Right atrium auricular region (tissue), 2 donors: Measurements from ENCODE around the gene GMDS. TPM values are rescaled to one million over a fixed set of nuclear protein-coding genes. Genes with fewer than 3 reads are reported as not detected.
A peak's percentile ranks its signal among the peaks of the same experiment; 100 is the strongest.

ENCODE experiments used
- DNase-seq: peaks from one replicate; pipeline ENCODE4 v3.0.0-alpha.2; 2019; ENCODE audit warnings: low spot score
- H3K27ac ChIP-seq, 2 donors: fragments of 200-600 bp; sonication (generic); 1 replicate in 1 of 2; 2 replicates in 1 of 2; pipeline ENCODE4 v1.5.1; 2016 to 2019
- H3K27me3 ChIP-seq, 2 donors: fragments of 200-600 bp; sonication (generic); one replicate each; pipeline versions ENCODE4 v1.5.1 to v1.6.0; 2017 to 2019
- H3K36me3 ChIP-seq: fragments of 200-600 bp; sonication (generic); one replicate; pipeline ENCODE4 v1.5.1; 2016
- H3K4me1 ChIP-seq, 2 donors: fragments of 200-600 bp; sonication (generic); one replicate each; pipeline versions ENCODE4 v1.5.1 to v1.6.0; 2017 to 2019
- H3K4me3 ChIP-seq, 2 donors: fragments of 200-600 bp; sonication (generic); 1 replicate in 1 of 2; 2 replicates in 1 of 2; pipeline ENCODE4 v1.5.1; 2017 to 2019; ENCODE audit warnings: mild to moderate bottlenecking in 1 of 2, moderate library complexity in 1 of 2
- H3K9me3 ChIP-seq, 2 donors: fragments of 200-600 bp; sonication (generic); one replicate each; pipeline ENCODE4 v1.5.1; 2019
- total RNA-seq, 2 donors: library from RNA; depleted of rRNA; stranded (reverse); fragments of >200 nt; gene quantifications; one replicate each; pipeline ENCODE4 v1.1.0, GENCODE V29; 2016
- TF ChIP-seq, protein P1 (sequence below), 2 donors: fragments of 200-600 bp; sonication (generic); IDR thresholded peaks; one replicate each; pipeline ENCODE4 v1.5.1; 2019; ENCODE audit warnings: antibody characterized with exemption in 2 of 2

Gene GMDS
- total RNA-seq, 2 donors from 2014 or later = 11.1 to 11.8 TPM

DNA sequence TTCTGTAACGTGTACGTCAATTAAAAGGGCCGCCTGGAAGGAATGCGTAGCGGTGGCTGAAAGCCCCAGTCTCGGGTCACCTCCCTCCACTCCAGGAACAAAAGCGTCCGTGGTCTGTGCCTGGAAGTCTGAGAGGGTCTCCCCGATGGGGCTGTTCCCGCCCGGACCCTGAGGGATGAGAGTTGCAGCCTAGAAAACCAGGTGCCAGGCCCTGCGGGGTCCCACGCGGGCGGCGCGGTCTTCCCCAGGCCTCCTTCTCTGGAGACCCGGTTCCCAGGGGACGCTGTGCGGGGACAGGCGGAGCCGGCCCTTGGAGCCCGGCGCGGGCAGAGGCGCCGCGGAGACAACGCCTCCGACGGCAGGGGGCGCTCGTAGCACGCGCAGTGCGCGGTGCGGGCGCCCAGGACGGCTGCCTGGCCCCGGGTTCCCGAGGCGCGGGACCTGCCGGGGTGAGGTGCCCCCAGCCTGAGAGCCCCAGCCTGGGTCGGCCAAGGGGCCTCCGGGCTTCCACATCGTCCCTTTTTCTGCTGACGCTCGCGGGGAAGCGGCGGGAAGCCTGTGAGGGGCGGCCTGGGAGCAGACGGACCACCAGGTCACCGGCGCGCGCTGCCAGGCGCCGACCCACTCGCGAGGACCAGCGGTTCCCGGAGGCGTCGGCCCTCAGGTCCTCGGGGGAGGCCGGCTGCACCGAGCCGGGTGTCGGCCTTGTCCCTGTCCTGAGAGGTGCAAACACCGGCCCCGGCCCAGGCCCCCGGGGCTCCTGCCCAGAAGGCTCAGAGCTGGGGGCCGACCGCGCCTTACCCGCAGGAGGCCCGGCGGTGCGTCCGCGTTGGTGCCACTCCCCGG is 641.0 kb downstream of the GMDS start:
- H3K9me3 ChIP-seq = no peaks in the 10 kb centered on the region
- no peak overlapping the region for H3K27ac ChIP-seq
- TF ChIP-seq, protein P1, sequence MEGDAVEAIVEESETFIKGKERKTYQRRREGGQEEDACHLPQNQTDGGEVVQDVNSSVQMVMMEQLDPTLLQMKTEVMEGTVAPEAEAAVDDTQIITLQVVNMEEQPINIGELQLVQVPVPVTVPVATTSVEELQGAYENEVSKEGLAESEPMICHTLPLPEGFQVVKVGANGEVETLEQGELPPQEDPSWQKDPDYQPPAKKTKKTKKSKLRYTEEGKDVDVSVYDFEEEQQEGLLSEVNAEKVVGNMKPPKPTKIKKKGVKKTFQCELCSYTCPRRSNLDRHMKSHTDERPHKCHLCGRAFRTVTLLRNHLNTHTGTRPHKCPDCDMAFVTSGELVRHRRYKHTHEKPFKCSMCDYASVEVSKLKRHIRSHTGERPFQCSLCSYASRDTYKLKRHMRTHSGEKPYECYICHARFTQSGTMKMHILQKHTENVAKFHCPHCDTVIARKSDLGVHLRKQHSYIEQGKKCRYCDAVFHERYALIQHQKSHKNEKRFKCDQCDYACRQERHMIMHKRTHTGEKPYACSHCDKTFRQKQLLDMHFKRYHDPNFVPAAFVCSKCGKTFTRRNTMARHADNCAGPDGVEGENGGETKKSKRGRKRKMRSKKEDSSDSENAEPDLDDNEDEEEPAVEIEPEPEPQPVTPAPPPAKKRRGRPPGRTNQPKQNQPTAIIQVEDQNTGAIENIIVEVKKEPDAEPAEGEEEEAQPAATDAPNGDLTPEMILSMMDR (IDR thresholded peaks at IDR 0.05) = peak; percentile 97 to 100
- peaks cover 10 to 14% of the 10 kb centered on the region in 2 donors for H3K27me3 ChIP-seq
- peak overlapping the region; percentile 32 to 57 for H3K4me3 ChIP-seq
- H3K4me1 ChIP-seq = peaks cover 0 to 24% of the 10 kb centered on the region in 2 donors
- no peak for DNase-seq
- no peaks in the 10 kb centered on the region for H3K36me3 ChIP-seq

DNA sequence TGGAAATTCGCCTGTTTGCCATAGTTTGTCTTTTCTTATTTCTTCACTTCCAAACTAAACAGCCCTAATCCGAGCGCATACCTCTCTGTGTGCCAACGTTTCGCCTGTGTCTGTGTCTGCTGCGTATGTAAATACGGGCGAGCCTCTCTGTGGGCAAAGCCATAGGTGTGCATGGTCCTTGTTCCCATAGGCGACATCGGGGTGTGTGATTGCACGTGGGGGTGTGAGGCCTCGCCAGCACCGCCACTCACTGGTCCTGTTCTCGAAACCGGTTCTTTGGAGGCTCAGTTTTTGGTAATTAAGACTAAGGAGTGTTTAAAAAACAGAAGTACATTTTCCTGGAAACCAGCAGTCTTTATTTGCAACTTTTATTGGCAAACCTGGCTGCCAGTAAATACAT is 641.7 kb downstream of the GMDS start:
- no peak overlapping the region for H3K27ac ChIP-seq
- no peaks in the 10 kb centered on the region for H3K36me3 ChIP-seq
- no peaks in the 10 kb centered on the region for H3K9me3 ChIP-seq
- TF ChIP-seq, protein P1 (IDR thresholded peaks at IDR 0.05) = no peak
- no peak overlapping the region for H3K4me3 ChIP-seq
- no peak for DNase-seq
- peaks cover 0 to 19% of the 10 kb centered on the region in 2 donors for H3K4me1 ChIP-seq
- H3K27me3 ChIP-seq = peaks cover 10 to 14% of the 10 kb centered on the region in 2 donors

DNA sequence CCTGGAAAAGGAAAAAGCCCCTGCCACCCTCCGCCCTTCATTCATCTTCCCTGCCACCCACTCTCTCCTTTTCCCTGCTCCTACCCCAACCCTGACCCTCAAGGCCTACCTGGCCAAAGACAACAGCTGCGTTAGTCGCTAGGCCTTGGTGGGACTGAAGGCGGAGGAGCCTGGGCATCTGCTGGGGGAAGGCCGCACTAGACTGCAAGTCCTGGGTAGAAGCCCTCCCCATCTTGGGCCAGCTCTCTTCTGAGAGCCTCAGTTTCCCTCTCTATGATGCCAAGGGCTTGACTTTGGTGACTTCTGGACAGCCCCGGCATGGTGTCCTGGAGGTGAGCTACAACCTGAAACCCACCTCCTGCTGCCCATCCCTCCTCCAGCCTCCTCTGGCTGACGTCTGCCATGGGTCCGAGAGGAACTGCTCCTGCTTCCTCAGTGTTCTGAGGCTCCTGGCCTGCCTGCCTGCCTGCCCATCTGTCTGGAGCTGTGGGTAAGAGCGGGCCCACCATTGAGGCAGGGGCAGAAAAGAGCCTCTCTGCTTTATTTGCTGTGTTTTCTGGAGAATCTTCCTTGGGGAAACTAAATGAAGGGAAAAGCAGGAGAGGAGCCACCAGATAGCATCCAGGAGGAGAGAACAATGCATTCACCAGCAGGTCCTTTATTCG is 643.2 kb downstream of the GMDS start:
- Histone ChIP-seq H3K4me3 (no peak overlapping the region), H3K27ac (no peak overlapping the region), H3K36me3 (no peaks in the 10 kb centered on the region), H3K27me3 (peaks cover 10 to 14% of the 10 kb centered on the region in 2 donors), H3K4me1 (peaks cover 0 to 15% of the 10 kb centered on the region in 2 donors), H3K9me3 (no peaks in the 10 kb centered on the region)
- no peak for DNase-seq
- TF ChIP-seq, protein P1 (IDR thresholded peaks at IDR 0.05) = no peak

DNA sequence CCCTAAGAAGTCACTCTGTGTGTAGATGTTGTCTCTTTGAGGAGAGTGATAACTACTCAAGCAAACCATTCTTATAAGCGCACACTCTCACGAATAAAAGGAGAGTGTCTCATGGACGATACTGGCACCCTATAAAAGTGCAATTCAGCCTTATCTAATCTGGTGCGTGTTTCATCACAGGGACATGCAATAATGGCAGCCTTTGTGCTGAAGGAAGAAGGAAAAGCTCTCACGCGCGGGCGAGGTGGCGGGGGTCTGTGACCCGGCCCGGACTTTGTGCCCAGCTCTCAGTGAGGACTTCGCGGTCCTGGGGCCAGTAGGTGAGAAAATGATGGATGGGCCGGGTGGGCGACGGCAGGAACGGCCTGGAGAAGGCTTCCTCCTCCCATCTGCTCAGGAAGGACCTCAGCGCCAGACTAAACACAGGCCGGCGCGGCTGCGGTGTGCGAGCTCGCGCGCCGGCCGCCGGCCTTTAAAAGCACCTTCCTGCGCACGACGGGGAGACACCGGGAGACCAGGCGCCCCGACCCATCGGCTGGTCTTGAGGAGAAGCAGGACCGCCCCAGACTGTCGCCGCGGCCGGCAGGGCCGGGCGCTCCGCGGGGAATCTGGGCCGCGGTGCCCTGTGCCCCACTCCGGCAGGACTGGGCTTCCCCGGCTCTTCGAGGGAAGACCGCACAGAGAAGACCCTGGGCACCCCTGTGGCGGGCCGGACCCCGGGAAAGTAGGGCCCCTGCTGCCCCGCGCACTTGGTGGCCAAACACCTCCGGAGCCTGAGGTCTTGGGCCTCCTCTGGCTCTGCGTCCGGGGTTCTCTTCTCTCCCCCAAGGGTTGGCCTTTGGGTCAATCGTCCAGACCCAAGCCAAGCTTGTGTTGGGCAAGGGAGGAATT is 644.0 kb downstream of the GMDS start:
- Histone ChIP-seq H3K9me3 (no peaks in the 10 kb centered on the region), H3K4me1 (peaks cover 0 to 17% of the 10 kb centered on the region in 2 donors), H3K4me3 (no peak overlapping the region), H3K27ac (no peak overlapping the region), H3K27me3 (peaks cover 9 to 10% of the 10 kb centered on the region in 2 donors), H3K36me3 (no peaks in the 10 kb centered on the region)
- TF ChIP-seq, protein P1 (IDR thresholded peaks at IDR 0.05) = no peak
- DNase-seq = no peak

DNA sequence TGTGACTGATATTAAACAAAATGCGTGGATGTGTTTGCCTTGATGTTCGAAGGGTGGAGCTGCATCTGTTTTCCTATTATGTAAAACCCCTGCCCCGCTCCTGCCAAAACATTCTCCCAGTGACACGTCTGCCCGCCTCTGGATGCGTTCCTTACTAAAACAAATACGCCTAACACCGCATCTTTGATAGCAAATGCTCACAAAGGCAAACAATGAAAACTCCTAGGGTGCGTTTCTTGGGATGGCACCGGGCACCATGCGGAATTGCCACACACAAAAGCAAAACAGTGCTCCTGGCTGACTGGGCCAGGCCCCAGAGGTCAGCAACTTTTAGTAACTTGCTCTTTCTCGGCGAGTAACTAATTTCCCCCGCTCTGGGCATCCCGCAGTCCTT is 644.6 kb downstream of the GMDS start:
- Histone ChIP-seq H3K27me3 (peaks cover 9 to 10% of the 10 kb centered on the region in 2 donors), H3K27ac (no peak overlapping the region), H3K4me3 (no peak overlapping the region), H3K36me3 (no peaks in the 10 kb centered on the region), H3K9me3 (no peaks in the 10 kb centered on the region), H3K4me1 (peaks cover 0 to 23% of the 10 kb centered on the region in 2 donors)
- TF ChIP-seq, protein P1 (IDR thresholded peaks at IDR 0.05) = no peak
- no peak for DNase-seq
